Measurements from ENCODE around the gene TPST1.
"Not testable (repeated sequence)": the region's sequence is repeated elsewhere in the genome, so short reads cannot be mapped to it uniquely, and the experiment has no call there.

TPST1 gene

DNA sequence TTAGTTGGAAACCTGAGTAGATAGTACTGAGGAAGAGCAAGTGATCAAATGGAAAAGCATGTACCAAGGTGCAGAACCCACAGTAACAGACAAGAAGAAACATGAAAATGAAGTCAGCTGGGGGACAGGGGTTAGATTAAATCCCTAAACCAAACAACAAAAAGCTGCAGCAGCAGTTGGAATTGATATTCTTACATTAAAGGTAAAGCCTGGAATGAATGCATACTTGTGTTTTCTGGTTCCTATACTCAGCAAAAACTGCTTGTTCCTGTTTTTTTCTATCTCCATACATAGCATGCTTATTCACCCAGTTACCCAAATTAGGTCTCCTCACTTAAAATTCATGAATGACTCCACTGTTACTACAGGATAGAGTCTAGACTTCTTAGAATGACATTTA lies 92.4 kb downstream of the TPST1 start:
- no peak for DNase-seq

DNA sequence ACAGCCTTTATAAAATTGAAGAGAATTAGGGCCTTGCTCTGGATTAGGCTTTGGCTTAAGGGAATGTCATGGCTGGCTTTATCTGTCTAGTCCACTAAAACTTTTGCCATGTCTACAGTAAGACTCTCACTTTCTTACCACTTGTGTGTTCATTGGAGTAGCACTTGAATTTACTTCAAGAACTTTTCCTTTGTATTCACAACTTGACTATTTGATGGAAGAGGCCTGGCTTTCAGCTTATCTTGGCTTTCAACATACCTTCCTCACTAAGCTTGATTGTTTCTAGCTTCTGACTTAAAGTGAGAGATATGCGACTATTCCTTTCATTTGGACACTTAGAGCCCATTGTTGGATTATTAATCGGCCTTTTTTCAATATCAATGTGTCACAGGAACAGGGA lies 96.1 kb downstream of the TPST1 start:
- DNase-seq = no peak

DNA sequence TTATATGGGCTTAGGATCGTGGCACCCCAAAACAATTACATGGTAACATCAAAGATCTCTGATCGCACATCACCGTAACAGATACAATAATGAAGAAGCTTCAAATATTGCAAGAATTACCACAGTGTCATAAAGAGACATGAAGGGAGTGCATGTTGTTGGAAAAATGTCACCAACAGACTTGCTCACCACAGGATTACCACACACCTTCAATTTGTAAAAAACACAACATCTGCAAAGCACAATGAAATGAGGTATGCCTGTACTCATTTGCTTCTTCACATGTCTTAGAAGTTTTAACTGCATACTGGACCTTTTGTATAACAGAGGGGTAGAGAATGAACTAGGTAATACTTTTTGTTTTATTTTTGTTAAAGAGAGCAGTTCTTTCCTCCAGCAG lies 96.6 kb downstream of the TPST1 start:
- no peak for DNase-seq

DNA sequence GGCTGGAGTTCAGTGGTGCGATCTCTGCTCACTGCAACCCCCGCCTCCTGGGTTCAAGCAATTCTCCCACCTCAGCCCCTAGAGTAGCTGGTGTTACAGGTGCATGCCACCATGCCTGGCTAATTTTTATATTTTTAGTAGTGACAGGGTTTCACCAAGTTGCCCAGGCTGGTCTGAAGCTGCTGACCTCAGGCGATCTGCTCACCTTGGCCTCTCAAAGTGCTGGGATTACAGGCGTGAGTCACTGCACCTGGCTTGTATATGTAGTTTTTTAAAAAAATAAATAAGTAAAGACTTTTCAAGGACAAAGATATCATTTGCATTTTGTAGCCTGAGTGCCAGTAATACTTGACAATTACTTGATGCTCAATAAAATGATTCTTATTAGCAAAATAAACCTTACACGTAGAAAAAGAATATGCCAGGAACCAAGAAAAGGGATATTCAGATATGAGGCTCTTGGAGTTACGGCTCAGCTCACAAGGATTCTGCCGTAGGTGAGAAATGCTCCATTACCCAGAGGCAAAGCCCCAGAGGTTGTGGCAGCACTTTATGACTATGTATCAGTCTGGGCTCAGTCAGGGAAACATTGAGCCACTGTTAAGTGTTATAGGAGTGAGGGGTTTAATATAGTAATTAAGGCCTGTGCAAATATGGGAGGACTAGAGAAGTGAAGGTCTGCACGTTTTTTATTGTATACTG lies 98.5 kb downstream of the TPST1 start:
- no peak for DNase-seq

DNA sequence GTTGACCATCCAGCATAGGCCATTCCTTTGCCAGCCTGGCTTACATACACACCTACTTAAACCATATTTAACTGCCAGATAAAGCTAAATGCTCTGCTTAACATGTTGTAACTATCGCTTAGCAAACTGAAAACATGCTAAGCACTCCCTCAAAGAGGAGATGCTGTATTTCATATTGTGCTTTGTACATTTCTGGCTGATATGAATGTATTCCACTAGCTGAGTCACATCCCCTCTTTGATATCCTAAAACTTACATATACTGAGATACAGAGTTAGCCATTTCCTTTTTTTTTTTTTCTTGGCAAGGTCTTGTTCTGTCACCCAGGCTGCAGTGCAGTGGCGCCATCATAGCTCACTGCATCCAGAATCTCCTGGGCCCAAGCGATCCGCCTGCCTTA lies 99.4 kb downstream of the TPST1 start:
- no peak for DNase-seq

DNA sequence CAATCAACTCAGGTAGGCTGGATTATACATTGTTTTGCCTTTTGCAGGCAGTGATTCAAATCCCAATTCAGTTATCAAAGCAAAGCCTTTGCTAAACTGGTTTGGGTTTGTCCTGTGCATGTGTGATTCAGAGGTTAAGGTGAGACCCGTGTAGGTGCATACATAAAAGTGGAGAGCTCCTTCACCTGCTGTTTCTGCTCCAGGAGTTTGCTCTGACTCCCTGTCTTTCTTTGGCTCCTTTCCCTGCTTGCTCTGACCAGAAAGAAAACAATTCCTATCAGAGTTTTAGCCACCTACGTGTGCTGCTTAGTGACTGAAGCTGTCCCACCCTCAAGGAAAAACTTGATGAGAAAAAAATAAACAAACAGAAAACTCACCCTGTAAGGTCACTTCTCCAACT lies 101.1 kb downstream of the TPST1 start:
- DNase-seq = no peak

DNA sequence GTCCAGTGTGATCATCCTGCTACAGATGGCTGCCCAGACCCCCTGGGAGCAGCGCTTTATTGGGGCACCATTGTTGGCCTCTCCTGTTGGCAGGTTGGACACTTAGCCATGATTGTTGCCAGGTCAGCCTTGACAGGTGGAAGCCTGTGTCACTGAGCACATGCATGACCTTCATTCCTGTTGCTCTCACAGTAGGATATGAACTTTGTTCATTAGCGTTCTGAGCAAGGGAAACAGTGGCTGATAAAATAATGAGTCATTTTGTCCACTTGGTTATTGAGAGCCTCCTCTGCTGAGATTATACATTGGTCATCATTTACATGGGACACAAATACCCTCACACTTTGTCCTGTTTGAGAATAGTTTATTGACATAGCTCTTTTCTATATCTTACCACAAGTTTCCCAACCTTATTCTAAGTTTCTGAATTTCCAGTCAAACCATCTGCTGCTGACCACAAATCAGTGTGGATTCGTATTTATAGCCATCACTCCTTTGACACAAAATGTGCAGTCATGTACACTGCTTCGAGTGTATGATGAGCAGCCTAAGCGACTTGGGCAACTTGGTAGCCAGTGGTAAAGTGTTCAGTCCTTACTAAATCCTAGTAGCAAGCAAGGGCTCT lies 102.6 kb downstream of the TPST1 start:
- DNase-seq = no peak

DNA sequence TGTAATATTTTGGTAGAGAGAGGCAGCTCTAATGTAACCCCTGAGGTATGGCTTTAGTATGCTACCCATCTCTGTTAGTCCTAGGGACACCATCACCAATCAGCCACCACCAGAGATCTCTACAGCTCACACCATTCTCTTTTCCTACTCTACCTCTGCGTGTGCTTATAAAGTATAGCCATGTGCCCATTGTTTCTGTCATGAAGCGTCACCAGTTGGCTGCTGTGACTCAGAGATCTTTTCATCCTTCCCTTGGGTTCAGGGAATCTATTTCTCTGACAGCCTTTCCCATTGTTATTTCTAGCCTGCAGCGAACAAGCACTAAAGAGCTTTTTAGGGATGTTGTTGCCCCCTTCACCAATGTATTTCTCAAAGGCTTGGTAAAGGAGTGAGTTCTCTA lies 103.3 kb downstream of the TPST1 start:
- DNase-seq = no peak

DNA sequence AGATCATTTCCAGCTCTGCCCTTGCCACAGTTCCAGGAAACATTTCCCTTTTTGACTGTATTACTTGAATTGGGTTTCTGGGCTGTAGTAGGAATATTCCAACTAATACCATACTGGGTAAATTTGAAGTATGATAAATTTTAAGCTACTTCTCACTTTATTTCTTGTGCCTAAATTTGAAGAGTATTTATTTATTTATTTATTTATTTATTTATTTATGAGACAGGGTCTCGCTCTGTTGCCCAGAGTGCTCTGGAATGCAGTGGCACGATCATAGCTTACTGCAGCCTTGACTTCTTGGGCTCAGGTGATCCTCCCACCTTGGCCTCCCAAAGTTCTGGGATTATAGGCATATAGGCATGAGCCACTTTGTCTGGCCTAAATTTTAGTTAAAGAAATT lies 105.5 kb downstream of the TPST1 start:
- DNase-seq = no peak

DNA sequence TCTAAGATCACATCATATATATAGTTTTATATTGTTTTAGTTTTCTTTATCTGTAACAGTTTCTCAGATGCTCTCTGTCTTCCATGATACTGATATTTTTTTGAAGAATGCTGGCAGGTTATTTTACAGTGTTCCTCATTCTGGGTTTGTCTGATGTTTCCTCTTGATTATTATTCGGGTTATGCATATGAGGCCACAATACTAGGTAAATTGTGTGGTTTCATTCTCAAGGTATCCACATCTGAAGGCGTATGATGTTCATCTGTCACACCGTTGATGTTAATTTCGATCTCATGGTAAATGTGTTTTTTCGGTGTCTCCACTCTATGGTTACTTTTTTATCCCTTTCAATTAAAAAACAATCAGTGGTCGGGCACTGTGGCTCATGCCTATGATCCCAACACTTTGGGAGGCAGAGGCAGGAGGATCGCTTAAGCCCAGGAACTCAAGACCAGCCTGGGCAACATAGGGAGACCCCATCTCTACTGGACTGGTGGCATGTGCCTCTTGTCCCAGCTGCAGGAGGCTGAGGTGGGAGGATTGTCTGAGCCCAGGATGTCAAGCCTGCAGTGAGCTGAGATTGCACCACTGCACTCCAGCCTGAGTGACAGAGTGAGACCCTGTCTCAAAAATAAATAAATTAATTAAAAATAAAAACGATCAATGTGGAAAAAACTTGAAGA lies 108.9 kb downstream of the TPST1 start:
- no peak for DNase-seq

DNA sequence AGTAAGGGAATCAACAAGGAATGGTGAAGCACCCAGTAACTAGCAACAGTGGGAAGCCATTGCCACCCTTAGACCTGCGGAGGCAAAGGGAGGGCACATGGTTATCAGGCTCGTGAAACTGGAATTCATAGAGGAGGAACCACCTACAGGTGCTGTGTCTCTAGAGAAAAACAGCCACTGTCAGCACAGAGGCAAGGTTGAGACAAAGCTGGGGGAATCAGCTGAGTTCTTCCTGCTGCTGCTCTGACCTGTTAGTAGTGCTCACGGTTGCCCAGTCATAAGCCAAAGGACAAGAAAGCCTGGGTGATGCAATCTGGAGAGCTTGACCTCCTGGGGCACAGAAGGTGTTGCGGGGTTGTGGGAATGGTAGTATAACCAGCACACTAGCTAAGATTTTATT lies 110.1 kb downstream of the TPST1 start:
- DNase-seq = no peak

DNA sequence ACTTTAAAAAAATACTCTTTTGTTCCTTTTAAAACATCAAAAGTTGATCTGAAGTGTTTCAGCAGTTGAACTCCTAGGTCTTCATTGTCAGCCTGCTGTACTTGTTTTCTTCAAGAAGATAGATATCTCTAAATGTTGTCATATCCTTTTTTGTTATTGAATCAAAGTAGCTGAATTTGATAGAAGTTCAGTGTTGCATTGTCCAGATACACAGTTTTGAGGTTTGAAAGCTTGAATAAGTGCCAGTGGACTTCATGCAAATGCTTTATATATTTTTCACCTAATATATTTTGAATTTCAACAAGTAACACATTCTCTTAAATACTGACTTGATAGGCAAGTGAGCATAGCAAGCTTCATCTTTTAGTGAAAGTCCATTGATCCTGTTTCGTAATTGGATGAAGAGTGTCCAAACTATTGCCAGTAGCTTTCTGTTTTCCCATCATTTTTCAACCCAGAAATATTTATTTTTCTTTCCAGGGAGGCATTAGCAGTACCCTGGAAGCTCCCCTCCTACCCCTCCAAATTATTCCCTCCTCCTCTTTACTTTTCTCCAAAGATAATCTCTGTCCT lies 114.4 kb downstream of the TPST1 start:
- no peak for DNase-seq

DNA sequence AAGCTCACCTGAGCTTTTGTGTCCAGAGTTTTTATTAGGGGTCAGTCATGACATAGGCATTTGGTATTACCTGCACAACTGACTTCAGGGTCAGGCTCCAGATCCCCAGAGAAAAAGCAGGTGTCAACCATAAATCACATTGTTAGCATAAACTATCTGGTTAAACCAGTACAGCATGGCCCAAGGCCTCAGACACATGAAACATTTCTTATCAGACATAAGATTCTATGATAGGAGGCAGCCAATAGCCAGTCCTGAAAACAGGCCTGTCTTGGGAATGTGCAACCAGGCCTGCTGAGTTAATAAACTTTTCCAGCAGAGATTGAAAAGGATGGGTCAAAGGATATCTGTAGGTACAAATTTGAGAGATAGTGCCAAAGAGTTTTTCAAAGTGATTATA lies 116.1 kb downstream of the TPST1 start:
- DNase-seq = no peak

DNA sequence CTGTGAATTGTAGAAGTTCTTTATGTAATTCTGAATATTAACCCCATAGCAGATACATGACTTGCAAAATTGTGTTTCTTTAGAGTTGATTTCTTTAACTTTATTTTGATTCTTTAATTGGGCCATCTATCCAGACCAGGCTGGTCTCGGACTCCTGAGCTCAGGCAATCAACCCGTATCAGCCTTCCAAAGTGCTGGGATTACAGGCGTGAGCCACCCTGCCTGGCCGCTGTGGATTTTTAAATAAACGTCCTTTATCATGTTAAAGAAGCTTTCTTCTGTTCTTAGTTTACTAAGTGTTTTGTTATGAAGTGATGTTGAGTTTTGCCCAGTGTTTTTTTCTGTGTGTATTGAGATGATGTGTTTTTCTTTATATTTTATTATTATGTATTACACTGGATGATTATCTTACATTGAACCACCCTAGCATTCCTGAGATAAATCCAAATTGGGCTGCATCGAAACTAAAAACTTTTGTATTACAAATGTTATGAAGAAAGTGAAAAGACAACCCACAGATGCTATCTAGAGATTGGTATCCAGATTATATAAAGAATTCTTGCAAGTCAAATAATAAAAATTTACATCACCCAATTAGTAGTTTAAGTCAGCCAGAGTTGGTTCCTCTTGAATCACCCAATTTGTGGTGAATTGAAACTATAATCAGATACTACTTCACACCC lies 118.1 kb downstream of the TPST1 start:
- no peak for DNase-seq

DNA sequence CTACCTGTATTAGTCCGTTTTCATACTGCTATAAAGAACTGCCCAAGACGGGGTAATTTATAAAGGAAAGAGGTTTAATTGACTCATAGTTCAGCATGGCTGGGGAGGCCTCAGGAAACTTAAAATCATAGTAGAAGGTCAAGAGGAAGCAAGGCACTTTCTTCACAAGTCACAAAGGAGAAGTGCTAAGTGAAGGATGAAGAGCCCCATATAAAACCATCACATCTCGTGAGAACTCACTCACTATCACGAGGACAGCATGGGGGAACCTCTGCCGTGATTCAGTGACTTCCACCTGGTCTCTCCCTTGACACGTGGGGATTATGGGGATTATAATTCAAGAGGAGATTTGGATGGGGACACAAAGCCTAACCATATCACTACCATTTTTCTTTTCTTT lies 119.9 kb downstream of the TPST1 start:
- DNase-seq = not testable (repeated sequence)

DNA sequence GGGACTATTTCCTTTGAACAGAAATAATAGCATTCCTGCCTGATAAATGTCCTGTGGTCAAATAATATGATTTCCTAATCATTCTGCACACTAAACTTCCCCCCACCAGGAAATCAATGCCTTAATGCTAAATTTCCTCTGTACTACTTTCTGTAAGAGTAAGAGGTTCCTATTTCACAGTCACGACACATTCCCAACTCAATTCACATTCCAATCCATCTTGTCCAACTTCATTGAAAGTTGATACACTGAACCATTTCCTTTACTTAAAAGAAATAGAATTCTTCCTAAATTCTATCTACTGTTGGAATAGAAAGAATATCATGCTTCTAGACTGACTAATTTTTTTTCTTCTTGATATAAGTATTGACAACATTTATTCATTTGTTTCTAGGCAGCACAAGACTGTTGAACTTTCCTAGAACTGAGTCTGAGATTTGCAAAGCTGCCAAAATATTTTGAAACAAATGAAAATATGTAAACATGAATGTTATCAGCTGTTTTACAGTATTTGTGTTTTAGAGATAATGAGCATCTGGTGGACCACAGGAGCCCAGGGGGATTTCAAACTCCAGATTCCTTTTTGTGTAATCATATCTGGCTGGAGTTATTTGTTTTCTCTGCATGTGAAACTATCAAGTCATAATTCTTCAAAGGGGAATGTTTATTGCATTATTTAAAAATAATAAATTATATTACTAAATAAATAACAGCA lies 121.5 kb downstream of the TPST1 start:
- no peak for DNase-seq

DNA sequence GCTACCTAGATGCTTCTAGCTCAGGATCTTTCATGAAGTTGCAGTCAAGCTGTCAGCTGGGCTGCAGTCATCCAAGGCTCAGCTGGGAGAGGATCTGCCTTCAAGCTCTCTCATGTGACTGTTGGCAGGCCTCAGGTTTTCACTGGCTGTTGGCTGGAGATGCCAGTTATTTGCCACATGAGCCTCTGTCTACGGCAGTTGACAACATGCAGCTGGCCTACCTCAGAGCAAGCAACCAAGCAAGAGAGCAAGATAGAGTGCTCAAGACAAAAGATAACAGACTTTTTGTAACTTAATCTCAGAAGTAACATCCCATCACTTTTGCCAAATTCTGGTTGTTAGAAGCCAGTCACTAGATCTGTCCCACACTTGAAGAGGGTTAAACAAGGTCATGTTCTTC lies 125.8 kb downstream of the TPST1 start:
- no peak for DNase-seq

DNA sequence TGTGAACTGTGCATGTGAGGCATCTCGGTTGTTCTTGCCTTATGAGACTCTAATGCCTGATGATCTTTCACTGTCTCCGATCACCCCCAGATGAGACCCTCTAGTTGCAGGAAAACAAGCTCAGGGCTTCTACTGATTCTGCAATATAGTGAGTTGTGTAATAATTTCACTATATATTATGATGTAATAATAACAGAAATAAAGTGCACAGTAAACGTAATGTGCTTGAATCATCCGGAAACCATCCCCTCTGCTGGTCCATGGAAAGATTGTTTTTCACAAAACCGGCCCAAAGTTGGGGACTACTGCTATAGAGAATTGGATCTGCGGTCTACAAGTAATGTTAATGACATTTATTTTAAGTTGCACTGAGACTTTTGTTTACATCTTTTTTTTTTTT lies 126.7 kb downstream of the TPST1 start:
- DNase-seq = no peak

DNA sequence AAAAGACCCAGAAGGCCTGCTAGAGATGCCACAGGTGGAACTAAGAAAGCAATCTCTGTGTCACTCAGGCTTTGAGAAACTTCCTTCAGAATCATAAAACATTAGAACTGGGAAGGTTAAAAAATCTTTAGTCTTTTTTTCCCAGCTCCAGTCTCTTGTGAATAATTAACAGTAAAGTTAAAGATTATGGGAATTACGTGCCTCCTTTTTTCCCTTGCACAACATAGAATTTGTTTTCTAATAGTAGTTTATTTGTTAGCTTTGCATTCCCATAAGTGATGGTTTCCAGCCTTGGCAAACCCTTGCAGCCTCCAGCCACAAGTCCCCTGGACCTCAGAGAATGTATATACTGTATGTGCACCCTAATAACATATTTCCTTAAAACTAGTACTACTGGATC lies 128.3 kb downstream of the TPST1 start:
- no peak for DNase-seq

DNA sequence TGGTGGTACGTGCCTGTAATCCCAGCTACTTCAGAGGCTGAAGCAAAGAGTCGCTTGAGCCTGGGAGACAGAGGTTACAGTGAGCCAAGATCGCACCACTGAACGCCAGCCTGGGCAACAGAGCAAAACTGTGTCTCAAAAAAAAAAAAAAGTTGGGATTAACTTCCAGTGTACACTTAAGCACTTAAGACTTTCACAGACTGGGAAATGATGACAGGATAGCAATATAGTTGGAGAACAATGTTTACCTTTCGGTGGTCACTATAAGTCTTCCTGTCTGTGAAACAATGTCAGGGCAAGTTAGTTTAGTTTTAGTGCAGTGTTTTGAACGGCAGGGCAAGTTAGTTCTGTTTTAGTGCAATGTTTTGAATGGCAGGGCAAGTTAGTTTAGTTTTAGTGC lies 130.2 kb downstream of the TPST1 start:
- DNase-seq = no peak

DNA sequence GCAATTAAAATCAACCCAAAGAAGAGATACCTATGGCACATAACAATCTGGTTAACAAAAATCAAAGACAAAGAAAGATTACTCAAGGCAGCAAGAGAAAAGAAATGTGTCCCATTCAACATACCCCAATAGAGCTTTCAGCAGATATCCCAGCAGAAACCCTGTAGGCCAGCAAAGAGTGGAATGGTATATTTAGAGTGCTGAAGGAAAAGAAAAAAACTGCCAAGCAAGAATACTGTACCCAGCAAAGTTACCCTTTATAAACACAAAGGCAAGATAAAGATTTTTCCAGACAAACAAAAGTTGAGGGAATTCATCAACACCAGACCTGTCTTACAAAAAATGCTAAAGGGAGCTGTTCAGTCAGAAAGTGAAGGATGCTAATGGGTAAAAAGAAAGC lies 131.6 kb downstream of the TPST1 start:
- no peak for DNase-seq

DNA sequence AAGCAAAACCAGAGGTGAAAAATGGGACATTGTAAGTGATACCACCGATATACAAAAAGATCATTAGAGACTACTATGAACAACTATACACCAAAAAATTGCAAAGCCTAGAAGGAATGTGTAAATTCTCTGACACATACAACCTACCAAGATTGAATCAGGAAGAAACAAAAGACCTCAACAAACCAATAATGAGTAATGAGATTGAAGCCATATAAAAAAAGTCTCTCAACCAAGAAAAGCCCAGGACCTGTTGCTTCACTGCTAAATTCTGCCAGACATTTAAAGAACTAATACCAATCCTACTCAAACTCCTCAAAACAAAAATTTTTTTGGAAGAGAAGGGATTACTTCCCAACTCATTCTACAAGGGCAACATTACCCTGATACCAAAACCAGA lies 134.0 kb downstream of the TPST1 start:
- DNase-seq = no peak

DNA sequence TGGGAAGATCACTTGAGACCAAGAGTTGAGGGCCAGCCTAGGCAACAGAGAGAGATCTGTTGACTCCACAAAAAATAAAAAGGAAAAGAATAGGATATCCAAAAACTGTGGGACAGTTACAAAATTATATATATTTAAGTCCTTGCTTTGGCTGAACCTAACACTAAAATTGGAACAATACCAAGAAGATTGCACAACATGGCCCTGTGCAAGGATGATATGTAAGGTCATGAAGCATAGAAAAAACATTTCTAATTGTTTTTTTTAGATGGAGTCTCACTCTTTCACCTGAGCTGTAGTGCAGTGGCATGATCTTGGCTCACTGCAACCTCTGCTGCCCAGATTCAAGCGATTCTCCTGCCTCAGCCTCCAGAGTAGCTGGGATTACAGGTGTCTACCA lies 139.0 kb downstream of the TPST1 start:
- DNase-seq = no peak

All from NCI-H1417 treated with DMSO at 0.1 percent for 48 hours (cell line).